Astrocyte of the spinal cord (primary cell): ENCODE results near the gene KCNH4.

Experiments used
- DNase-seq: peaks from one replicate; pipeline ENCODE4 v3.0.0; 2011; ENCODE audit warnings: low read depth, low spot score
- H3K4me3 ChIP-seq: 2 replicates; pipeline ENCODE4 v1.5.1; 2011; ENCODE audit warnings: low read depth, mild to moderate bottlenecking, low read length, moderate library complexity
- in situ Hi-C: cut with HindIII; loops from 2 replicates; pipeline ENCODE4 v1.10.0; 2017; ENCODE audit warnings: low sequenced_read_pairs
- TF ChIP-seq, protein P1 (sequence below): IDR thresholded peaks from 2 replicates; pipeline ENCODE4 v1.5.1; 2012; ENCODE audit warnings: low read depth, mild to moderate bottlenecking, low read length, inconsistent platforms

Gene KCNH4

DNA sequence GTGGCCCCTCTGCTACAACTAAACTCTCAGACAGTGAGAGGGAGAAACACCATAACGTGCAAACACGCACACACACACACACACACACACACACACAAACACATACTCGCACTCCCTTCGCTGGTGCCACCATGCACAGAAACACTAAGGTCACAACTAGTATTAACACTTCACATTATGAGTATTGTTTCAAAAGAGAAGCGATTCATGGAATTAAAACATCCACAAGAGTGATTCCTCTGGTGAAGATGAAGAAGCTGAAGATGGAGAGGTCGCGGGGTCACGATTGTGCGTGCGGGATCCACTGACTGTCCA lies 20.5 kb upstream of the KCNH4 start:
- DNase-seq = no peak
- in situ Hi-C loops = no loop called here
- TF ChIP-seq, protein P1, sequence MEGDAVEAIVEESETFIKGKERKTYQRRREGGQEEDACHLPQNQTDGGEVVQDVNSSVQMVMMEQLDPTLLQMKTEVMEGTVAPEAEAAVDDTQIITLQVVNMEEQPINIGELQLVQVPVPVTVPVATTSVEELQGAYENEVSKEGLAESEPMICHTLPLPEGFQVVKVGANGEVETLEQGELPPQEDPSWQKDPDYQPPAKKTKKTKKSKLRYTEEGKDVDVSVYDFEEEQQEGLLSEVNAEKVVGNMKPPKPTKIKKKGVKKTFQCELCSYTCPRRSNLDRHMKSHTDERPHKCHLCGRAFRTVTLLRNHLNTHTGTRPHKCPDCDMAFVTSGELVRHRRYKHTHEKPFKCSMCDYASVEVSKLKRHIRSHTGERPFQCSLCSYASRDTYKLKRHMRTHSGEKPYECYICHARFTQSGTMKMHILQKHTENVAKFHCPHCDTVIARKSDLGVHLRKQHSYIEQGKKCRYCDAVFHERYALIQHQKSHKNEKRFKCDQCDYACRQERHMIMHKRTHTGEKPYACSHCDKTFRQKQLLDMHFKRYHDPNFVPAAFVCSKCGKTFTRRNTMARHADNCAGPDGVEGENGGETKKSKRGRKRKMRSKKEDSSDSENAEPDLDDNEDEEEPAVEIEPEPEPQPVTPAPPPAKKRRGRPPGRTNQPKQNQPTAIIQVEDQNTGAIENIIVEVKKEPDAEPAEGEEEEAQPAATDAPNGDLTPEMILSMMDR = no peak

GRCh38 chr17:42200706-42201457 lies 19.9 kb upstream of the KCNH4 start:
- TF ChIP-seq, protein P1 = no peak
- H3K4me3 ChIP-seq = no peak overlapping the region
- in situ Hi-C loops = no loop called here
- DNase-seq = peak; percentile 42

More for the DNA sequence above, 20.5 kb upstream of the KCNH4 start:
- H3K4me3 ChIP-seq = no peak overlapping the region

GRCh38 chr17:42199416-42200011 lies 18.6 kb upstream of the KCNH4 start:
- TF ChIP-seq, protein P1 = no peak
- no peak overlapping the region for H3K4me3 ChIP-seq
- DNase-seq = no peak
- in situ Hi-C loops = no loop called here

- no peak overlapping the region for H3K4me3 ChIP-seq
- TF ChIP-seq, protein P1 = no peak
- DNase-seq = no peak
- in situ Hi-C loops = no loop called here
These were observed 18.0 kb upstream of the KCNH4 start for GRCh38 chr17:42198897-42199296.

DNA sequence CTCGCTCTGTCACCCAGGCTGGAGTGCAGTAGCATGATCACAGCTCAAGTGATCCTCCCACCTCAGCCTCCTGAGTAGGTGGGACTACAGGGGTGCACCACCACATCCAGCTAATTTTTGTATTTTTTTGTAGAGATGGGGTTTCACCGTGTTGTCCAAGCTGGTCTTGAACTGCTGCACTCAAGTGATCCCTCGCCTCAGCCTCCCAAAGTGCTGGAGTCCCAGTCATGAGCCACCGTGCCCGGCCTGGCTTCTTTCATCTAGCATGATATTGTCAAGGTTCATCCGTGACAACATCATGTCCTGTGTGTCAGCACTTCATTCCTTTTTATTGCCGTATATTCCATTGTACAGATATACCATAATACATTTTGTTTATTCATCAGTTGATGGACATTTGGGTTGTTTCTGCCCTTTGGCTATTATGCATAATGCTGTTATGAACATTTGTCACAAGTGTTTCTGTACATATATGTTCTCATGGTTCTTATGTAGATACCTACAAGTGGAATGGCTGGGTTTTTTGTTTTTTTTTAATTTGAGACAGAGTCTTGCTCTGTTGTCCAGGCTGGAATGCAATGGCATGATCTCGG lies 16.7 kb upstream of the KCNH4 start:
- TF ChIP-seq, protein P1 = no peak
- H3K4me3 ChIP-seq = no peak overlapping the region
- no peak for DNase-seq
- in situ Hi-C loops = no loop called here

DNA sequence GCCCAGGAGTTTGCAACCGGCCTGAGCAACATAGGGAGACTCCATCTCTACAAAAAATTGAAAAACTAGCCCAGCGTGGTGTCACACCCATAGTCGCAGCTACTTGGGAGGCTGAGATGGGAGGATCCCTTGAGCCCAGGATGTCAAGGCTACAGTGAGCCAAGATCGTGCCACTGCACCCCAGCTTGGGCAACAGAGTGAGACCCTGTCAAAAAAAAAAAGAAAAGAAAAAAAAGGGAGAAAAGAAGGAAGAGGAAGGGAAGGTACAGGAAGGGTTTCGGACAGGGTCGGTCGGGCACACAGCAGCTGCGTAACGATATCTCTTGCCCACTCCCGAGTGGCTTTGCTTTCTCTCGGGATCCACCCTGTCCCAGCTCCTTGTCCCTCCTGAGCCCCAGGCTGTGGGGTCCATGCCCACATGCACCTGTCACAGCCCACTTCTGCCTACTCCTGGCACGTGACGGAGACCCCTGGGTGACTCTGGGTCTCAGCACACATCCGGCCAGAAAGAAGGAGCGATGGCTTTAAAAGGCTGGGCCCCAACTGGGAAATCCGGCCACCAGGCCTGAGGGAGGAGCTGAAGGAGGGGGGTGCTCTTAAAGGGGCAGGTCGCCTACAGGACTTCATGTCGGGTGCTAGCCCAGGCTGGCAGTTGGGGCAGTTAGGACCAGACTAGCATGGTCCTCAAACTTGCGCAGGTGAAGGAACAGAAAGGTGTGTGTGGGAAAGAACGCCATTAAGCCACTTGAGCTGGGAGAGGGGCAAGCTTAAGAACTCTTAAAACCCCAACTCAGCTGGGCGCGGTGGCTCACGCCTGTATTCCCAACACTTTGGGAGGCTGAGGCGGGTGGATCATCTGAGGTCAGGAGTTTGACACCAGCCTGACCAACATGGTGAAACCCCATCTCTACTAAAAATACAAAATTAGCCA lies 13.3 kb upstream of the KCNH4 start, which contains the start of gene GHDC:
Gene GHDC, minus strand, starts transcription at position 526 of the 931 bp plus-strand sequence. CDS start 913 bp downstream, outside the sequence.
- peak; percentile 67 for DNase-seq
- TF ChIP-seq, protein P1 = no peak
- in situ Hi-C loops = no loop called here
- peak within 1 kb of the TSS; percentile 61 for H3K4me3 ChIP-seq
